HepG2 (cell line): ENCODE measurements around the gene TRIM72. TPM values are rescaled to one million over a fixed set of nuclear protein-coding genes. Genes with fewer than 3 reads are reported as not detected.
A peak's percentile ranks its signal among the peaks of the same experiment; 100 is the strongest.

ENCODE experiments used
- ELF1 ChIP-seq: sonication (generic); formaldehyde crosslinking; IDR thresholded peaks from 2 replicates; pipeline ENCODE4 v1.4.0; 2020; ENCODE audit warnings: missing genetic modification reagents
- ETV5 ChIP-seq: IDR thresholded peaks from 2 replicates; pipeline ENCODE4 v1.6.1; 2018; ENCODE audit warnings: missing biosample characterization, missing genetic modification reagents, inconsistent platforms, borderline replicate concordance
- HOXA5 ChIP-seq: sonication (generic); formaldehyde crosslinking; IDR thresholded peaks from 2 replicates; pipeline ENCODE4 v1.4.0; 2020; ENCODE audit warnings: missing genetic modification reagents
- KAT7 ChIP-seq: IDR thresholded peaks from 2 replicates; pipeline ENCODE4 v1.6.1; 2018; ENCODE audit warnings: borderline replicate concordance, missing compliant biosample characterization
- NCOA5 ChIP-seq: sonication (generic); formaldehyde crosslinking; IDR thresholded peaks from 2 replicates; pipeline ENCODE4 v1.4.0; 2020; ENCODE audit warnings: missing genetic modification reagents
- NR2F1 ChIP-seq, 2 experiments: fragments of 450-650 bp in 1 of 2; formaldehyde crosslinking in 1 of 2; IDR thresholded peaks; 2 replicates each; pipeline versions ENCODE4 v1.5.0 to v1.6.1; 2016 to 2020; ENCODE audit warnings: mild to moderate bottlenecking in 1 of 2, missing compliant biosample characterization in 1 of 2, missing genetic modification reagents in 1 of 2, moderate library complexity in 1 of 2
- RFX1 ChIP-seq: fragments of 450-650 bp; IDR thresholded peaks from 2 replicates; pipeline ENCODE4 v1.6.1; 2017
- SIX4 ChIP-seq: sonication (generic); formaldehyde crosslinking; IDR thresholded peaks from 2 replicates; pipeline ENCODE4 v1.4.0; 2020; ENCODE audit warnings: missing genetic modification reagents
- ZNF367 ChIP-seq: sonication (generic); formaldehyde crosslinking; IDR thresholded peaks from 2 replicates; pipeline ENCODE4 v1.4.0; 2020; ENCODE audit warnings: missing genetic modification reagents, borderline replicate concordance
- ZNF598 ChIP-seq: sonication (generic); formaldehyde crosslinking; IDR thresholded peaks from 2 replicates; pipeline ENCODE4 v1.5.1; 2020; ENCODE audit warnings: mild to moderate bottlenecking, missing genetic modification reagents, borderline replicate concordance
- ZNF747 ChIP-seq: sonication (generic); formaldehyde crosslinking; IDR thresholded peaks from 2 replicates; pipeline ENCODE4 v1.8.1; 2023; ENCODE audit warnings: missing genetic modification reagents, mild to moderate bottlenecking, borderline replicate concordance
- polyA plus RNA-seq, 8 experiments: library from polyadenylated mRNA; depleted of rRNA in 3 of 8; stranded (reverse) in 7 of 8; unstranded in 1 of 8; fragments of >200 nt; fragmentation: Illumina TruSeq in 4 of 8; extraction: Trizol in 4 of 8; gene quantifications; 2 replicates each; pipeline versions ENCODE4 v1.2.1 to v1.2.3, GENCODE V29; 2011 to 2016; ENCODE audit warnings: low read depth in 4 of 8, missing spikeins in 1 of 8, mixed read lengths in 1 of 8; ENCODE audit not compliant: insufficient read depth in 1 of 8
- total RNA-seq, 5 experiments: library from RNA; depleted of rRNA; stranded (reverse); fragments of >200 nt; fragmentation: Illumina TruSeq; extraction: Trizol; gene quantifications; 2 replicates each; pipeline ENCODE4 v1.2.3, GENCODE V29; 2016; ENCODE audit warnings: low read depth in 1 of 5
- TF ChIP-seq, protein P1 (sequence below): sonication (generic); formaldehyde crosslinking; IDR thresholded peaks from 2 replicates; pipeline ENCODE4 v1.9.0; 2021; ENCODE audit warnings: missing genetic modification reagents, borderline replicate concordance
- TF ChIP-seq, protein P2 (sequence below), 2 experiments: sonication (generic) in 1 of 2; formaldehyde crosslinking in 1 of 2; IDR thresholded peaks; 2 replicates each; pipeline versions ENCODE4 v1.5.1 to v1.6.1; 2011 to 2020; ENCODE audit warnings: borderline replicate concordance in 1 of 2, low read depth in 1 of 2, low read length in 1 of 2, mild to moderate bottlenecking in 1 of 2, missing genetic modification reagents in 1 of 2, moderate library complexity in 1 of 2
- TF ChIP-seq, protein P3 (sequence below): sonication (generic); formaldehyde crosslinking; IDR thresholded peaks from 2 replicates; pipeline ENCODE4 v1.4.0; 2020; ENCODE audit warnings: missing genetic modification reagents
- TF ChIP-seq, protein P4 (sequence below): sonication (generic); formaldehyde crosslinking; IDR thresholded peaks from 2 replicates; pipeline ENCODE4 v1.5.0; 2020; ENCODE audit warnings: missing genetic modification reagents
- TF ChIP-seq, protein P5 (sequence below): sonication (generic); formaldehyde crosslinking; IDR thresholded peaks from 2 replicates; pipeline ENCODE4 v1.5.0; 2020; ENCODE audit warnings: missing genetic modification reagents, mild to moderate bottlenecking, borderline replicate concordance

The TRIM72 gene
- total and polyA plus RNA-seq, 2 of the 13 experiments (the other 11 are each of a cell fraction or from before 2014, with no cell fraction given), result not detected

DNA sequence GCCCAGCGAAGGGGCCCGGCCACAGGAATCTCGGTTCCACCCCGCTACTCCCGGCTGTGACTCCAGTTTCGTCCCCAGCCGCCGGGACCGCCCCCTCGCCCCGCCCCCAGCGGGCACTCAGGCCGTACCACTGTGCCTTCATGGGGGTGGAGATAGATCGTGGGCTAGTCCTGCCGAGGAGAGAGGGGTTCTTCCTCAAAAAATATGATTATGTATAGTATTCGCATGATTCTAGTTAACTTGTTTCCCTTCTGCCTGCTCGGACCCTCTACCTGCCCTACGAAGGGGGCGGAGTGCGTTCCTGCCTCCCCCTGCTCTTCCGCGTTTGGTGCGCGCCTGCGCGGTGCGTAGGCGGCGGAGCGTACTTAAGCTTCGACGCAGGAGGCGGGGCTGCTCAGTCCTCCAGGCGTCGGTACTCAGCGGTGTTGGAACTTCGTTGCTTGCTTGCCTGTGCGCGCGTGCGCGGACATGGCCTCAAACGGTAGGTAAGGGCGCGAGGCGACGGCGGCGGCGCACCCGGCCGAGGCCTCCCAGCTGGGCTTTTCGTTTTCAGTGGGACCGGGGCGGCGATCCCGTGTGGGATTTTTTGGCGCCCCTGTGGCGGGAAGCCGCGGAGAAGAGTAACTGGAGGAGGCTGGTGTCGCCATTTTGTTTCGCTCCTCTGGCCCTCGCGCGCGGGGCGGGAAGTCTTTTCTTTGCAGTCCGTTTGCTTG lies 34.0 kb upstream of the TRIM72 start, which contains the start of gene FUS (continued):
- TF ChIP-seq, protein P1, sequence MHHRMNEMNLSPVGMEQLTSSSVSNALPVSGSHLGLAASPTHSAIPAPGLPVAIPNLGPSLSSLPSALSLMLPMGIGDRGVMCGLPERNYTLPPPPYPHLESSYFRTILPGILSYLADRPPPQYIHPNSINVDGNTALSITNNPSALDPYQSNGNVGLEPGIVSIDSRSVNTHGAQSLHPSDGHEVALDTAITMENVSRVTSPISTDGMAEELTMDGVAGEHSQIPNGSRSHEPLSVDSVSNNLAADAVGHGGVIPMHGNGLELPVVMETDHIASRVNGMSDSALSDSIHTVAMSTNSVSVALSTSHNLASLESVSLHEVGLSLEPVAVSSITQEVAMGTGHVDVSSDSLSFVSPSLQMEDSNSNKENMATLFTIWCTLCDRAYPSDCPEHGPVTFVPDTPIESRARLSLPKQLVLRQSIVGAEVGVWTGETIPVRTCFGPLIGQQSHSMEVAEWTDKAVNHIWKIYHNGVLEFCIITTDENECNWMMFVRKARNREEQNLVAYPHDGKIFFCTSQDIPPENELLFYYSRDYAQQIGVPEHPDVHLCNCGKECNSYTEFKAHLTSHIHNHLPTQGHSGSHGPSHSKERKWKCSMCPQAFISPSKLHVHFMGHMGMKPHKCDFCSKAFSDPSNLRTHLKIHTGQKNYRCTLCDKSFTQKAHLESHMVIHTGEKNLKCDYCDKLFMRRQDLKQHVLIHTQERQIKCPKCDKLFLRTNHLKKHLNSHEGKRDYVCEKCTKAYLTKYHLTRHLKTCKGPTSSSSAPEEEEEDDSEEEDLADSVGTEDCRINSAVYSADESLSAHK (CRISPR knock-in tag), result peak; percentile 84
- TF ChIP-seq KAT7 (CRISPR knock-in tag) (peak; percentile 73; the same call in 1 of the 2 replicates), ZNF747 (CRISPR knock-in tag) (peak; percentile 91), ELF1 (CRISPR knock-in tag) (peak; percentile 77), ZNF598 (peak; percentile 88; the same call in 1 of the 2 replicates), NR2F1 (CRISPR knock-in tag; IDR thresholded peaks at IDR 0.05) (no peak), NCOA5 (CRISPR knock-in tag) (no peak), RFX1 (no peak), SIX4 (peak; percentile 75; the same call in 1 of the 2 replicates), ETV5 (CRISPR knock-in tag) (peak; percentile 58; the same call in 1 of the 2 replicates), ZNF367 (0 out of 2 replicates have a peak, but pooled peaks have one; percentile 73), HOXA5 (peak; percentile 97)
- TF ChIP-seq, protein P2, sequence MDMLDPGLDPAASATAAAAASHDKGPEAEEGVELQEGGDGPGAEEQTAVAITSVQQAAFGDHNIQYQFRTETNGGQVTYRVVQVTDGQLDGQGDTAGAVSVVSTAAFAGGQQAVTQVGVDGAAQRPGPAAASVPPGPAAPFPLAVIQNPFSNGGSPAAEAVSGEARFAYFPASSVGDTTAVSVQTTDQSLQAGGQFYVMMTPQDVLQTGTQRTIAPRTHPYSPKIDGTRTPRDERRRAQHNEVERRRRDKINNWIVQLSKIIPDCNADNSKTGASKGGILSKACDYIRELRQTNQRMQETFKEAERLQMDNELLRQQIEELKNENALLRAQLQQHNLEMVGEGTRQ (IDR thresholded peaks at IDR 0.05; ENCODE audit: low read depth, low read length), result no peak
- TF ChIP-seq, protein P2 (CRISPR knock-in tag; IDR thresholded peaks at IDR 0.05; ENCODE audit: borderline replicate concordance), result no peak
- TF ChIP-seq, protein P3, sequence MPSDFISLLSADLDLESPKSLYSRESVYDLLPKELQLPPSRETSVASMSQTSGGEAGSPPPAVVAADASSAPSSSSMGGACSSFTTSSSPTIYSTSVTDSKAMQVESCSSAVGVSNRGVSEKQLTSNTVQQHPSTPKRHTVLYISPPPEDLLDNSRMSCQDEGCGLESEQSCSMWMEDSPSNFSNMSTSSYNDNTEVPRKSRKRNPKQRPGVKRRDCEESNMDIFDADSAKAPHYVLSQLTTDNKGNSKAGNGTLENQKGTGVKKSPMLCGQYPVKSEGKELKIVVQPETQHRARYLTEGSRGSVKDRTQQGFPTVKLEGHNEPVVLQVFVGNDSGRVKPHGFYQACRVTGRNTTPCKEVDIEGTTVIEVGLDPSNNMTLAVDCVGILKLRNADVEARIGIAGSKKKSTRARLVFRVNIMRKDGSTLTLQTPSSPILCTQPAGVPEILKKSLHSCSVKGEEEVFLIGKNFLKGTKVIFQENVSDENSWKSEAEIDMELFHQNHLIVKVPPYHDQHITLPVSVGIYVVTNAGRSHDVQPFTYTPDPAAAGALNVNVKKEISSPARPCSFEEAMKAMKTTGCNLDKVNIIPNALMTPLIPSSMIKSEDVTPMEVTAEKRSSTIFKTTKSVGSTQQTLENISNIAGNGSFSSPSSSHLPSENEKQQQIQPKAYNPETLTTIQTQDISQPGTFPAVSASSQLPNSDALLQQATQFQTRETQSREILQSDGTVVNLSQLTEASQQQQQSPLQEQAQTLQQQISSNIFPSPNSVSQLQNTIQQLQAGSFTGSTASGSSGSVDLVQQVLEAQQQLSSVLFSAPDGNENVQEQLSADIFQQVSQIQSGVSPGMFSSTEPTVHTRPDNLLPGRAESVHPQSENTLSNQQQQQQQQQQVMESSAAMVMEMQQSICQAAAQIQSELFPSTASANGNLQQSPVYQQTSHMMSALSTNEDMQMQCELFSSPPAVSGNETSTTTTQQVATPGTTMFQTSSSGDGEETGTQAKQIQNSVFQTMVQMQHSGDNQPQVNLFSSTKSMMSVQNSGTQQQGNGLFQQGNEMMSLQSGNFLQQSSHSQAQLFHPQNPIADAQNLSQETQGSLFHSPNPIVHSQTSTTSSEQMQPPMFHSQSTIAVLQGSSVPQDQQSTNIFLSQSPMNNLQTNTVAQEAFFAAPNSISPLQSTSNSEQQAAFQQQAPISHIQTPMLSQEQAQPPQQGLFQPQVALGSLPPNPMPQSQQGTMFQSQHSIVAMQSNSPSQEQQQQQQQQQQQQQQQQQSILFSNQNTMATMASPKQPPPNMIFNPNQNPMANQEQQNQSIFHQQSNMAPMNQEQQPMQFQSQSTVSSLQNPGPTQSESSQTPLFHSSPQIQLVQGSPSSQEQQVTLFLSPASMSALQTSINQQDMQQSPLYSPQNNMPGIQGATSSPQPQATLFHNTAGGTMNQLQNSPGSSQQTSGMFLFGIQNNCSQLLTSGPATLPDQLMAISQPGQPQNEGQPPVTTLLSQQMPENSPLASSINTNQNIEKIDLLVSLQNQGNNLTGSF (CRISPR knock-in tag), result 0 out of 2 replicates have a peak, but pooled peaks have one; percentile 67
- TF ChIP-seq, protein P4, sequence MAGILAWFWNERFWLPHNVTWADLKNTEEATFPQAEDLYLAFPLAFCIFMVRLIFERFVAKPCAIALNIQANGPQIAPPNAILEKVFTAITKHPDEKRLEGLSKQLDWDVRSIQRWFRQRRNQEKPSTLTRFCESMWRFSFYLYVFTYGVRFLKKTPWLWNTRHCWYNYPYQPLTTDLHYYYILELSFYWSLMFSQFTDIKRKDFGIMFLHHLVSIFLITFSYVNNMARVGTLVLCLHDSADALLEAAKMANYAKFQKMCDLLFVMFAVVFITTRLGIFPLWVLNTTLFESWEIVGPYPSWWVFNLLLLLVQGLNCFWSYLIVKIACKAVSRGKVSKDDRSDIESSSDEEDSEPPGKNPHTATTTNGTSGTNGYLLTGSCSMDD, result no peak
- TF ChIP-seq, protein P5, sequence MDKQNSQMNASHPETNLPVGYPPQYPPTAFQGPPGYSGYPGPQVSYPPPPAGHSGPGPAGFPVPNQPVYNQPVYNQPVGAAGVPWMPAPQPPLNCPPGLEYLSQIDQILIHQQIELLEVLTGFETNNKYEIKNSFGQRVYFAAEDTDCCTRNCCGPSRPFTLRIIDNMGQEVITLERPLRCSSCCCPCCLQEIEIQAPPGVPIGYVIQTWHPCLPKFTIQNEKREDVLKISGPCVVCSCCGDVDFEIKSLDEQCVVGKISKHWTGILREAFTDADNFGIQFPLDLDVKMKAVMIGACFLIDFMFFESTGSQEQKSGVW (CRISPR knock-in tag), result no peak
